ENCODE data around the gene RPS6KA3. TPM values are rescaled to one million over a fixed set of nuclear protein-coding genes. Genes with fewer than 3 reads are reported as not detected.

Gene RPS6KA3
- total RNA-seq, 1 donor from 2014 or later, result 22.8 TPM

GRCh38 chrX:20271730-20272129 lies 5.0 kb upstream of the RPS6KA3 start:
- TF ChIP-seq POLR2AphosphoS5 (IDR thresholded peaks at IDR 0.05; ENCODE audit: insufficient read depth in 1 of 2, low read depth in 1 of 2) (no peak), POLR2A (IDR thresholded peaks at IDR 0.05) (no peak)
- TF ChIP-seq, protein P1, sequence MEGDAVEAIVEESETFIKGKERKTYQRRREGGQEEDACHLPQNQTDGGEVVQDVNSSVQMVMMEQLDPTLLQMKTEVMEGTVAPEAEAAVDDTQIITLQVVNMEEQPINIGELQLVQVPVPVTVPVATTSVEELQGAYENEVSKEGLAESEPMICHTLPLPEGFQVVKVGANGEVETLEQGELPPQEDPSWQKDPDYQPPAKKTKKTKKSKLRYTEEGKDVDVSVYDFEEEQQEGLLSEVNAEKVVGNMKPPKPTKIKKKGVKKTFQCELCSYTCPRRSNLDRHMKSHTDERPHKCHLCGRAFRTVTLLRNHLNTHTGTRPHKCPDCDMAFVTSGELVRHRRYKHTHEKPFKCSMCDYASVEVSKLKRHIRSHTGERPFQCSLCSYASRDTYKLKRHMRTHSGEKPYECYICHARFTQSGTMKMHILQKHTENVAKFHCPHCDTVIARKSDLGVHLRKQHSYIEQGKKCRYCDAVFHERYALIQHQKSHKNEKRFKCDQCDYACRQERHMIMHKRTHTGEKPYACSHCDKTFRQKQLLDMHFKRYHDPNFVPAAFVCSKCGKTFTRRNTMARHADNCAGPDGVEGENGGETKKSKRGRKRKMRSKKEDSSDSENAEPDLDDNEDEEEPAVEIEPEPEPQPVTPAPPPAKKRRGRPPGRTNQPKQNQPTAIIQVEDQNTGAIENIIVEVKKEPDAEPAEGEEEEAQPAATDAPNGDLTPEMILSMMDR (IDR thresholded peaks at IDR 0.05), result no peak
- H3K27me3 ChIP-seq, result no peaks in the 10 kb centered on the region
- no peaks in the 10 kb centered on the region for H3K9me3 ChIP-seq
- intact Hi-C loops (cut with DNase I), result no loop called here
- H3K27ac ChIP-seq, result no peak overlapping the region
- no peaks in the 10 kb centered on the region for H3K4me1 ChIP-seq
- no peak overlapping the region for H3K4me3 ChIP-seq
- no peak for DNase-seq (ENCODE audit: extremely low spot score in 2 of 2)
- H3K36me3 ChIP-seq, result no peaks in the 10 kb centered on the region

DNA sequence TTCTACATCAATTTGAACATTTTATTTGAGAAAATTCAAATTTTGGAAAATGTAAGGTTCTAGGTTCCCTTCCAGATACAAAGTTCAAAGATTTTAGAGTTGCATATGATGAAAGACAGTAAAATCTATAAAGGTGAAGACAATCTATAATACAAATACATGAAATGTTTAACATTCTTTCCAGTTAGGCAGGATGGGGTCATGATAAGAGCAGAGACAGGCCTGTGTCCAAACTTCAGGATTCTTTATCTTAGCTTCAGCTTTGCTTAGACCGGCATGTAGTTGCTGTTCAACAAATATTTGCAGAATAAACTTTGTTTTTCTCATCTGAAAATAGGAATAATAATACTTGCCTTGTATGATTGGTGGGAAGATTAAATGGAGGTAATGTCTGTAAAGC lies 4.5 kb upstream of the RPS6KA3 start:
- Histone ChIP-seq H3K4me1 (no peaks in the 10 kb centered on the region), H3K27ac (no peak overlapping the region), H3K36me3 (no peaks in the 10 kb centered on the region), H3K27me3 (no peaks in the 10 kb centered on the region), H3K9me3 (no peaks in the 10 kb centered on the region), H3K4me3 (no peak overlapping the region)
- TF ChIP-seq, protein P1 (IDR thresholded peaks at IDR 0.05), result no peak
- TF ChIP-seq POLR2AphosphoS5 (IDR thresholded peaks at IDR 0.05; ENCODE audit: insufficient read depth in 1 of 2, low read depth in 1 of 2), result no peak
- TF ChIP-seq POLR2A (IDR thresholded peaks at IDR 0.05), result no peak
- no peak for DNase-seq (ENCODE audit: extremely low spot score in 2 of 2)
- intact Hi-C loops (cut with DNase I), result no loop called here

DNA sequence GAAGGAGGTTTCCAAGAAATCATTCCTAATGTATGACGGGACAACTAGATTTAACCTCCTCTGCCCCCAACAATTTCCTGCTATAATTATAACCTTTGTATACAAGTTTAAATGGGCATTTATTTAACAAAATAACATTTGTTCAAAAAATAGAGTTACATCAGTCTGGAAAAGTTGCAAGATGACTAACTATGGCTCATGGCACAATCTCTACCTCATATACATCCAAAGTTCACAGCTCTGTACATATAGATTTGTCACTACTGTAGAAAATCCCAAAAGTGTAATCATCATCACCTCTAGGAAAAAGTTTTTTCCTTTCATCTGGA lies 3.8 kb upstream of the RPS6KA3 start:
- Histone ChIP-seq H3K36me3 (no peaks in the 10 kb centered on the region), H3K27ac (no peak overlapping the region), H3K27me3 (no peaks in the 10 kb centered on the region), H3K9me3 (no peaks in the 10 kb centered on the region), H3K4me1 (no peaks in the 10 kb centered on the region), H3K4me3 (no peak overlapping the region)
- intact Hi-C loops (cut with DNase I), result no loop called here
- TF ChIP-seq POLR2AphosphoS5 (IDR thresholded peaks at IDR 0.05; ENCODE audit: insufficient read depth in 1 of 2, low read depth in 1 of 2) (no peak), POLR2A (IDR thresholded peaks at IDR 0.05) (no peak)
- TF ChIP-seq, protein P1 (IDR thresholded peaks at IDR 0.05), result no peak
- no peak for DNase-seq (ENCODE audit: extremely low spot score in 2 of 2)

- Histone ChIP-seq H3K36me3 (no peaks in the 10 kb centered on the region), H3K27ac (no peak overlapping the region), H3K4me1 (no peaks in the 10 kb centered on the region), H3K4me3 (no peak overlapping the region), H3K27me3 (no peaks in the 10 kb centered on the region), H3K9me3 (no peaks in the 10 kb centered on the region)
- DNase-seq (ENCODE audit: extremely low spot score in 2 of 2), result no peak
- intact Hi-C loops (cut with DNase I), result loop anchor here (5.0 kb wide), 1 partner anchor 128 kb away; the partner anchor contains the start of gene EIF1AX
- TF ChIP-seq POLR2AphosphoS5 (IDR thresholded peaks at IDR 0.05; ENCODE audit: insufficient read depth in 1 of 2, low read depth in 1 of 2) (no peak), POLR2A (IDR thresholded peaks at IDR 0.05) (no peak)
- TF ChIP-seq, protein P1 (IDR thresholded peaks at IDR 0.05), result no peak
Observed at GRCh38 chrX:20269848-20270561, 3.3 kb upstream of the RPS6KA3 start.

GRCh38 chrX:20267931-20268701 lies 1.4 kb upstream of the RPS6KA3 start:
- Histone ChIP-seq H3K27ac (peak overlapping the region; percentile 78), H3K9me3 (no peaks in the 10 kb centered on the region), H3K4me3 (peak overlapping the region; percentile 68 to 69), H3K36me3 (no peaks in the 10 kb centered on the region), H3K27me3 (no peaks in the 10 kb centered on the region), H3K4me1 (no peaks in the 10 kb centered on the region)
- intact Hi-C loops (cut with DNase I), result loop anchor here (5.0 kb wide), 1 partner anchor 126 kb away; the partner anchor contains the start of gene EIF1AX
- DNase-seq (ENCODE audit: extremely low spot score in 2 of 2), result peak in 1 of 2 donors; percentile 88
- TF ChIP-seq POLR2A (IDR thresholded peaks at IDR 0.05) (no peak), POLR2AphosphoS5 (IDR thresholded peaks at IDR 0.05; ENCODE audit: insufficient read depth in 1 of 2, low read depth in 1 of 2) (peak in 1 of 2 donors; percentile 40)
- TF ChIP-seq, protein P1 (IDR thresholded peaks at IDR 0.05), result no peak
